RWPE2 (cell line): Measurements from ENCODE around the gene SDHB.

ENCODE experiments used
- ATAC-seq: fragments of 200-7000 bp; cut with Tn5 transposase; 3 replicates; pipeline ENCODE4 v1.9.1; 2021; ENCODE audit warnings: low read depth
- DNase-seq: peaks from one replicate; pipeline ENCODE4 v3.0.0-alpha.2; 2020; ENCODE audit warnings: low spot score
- H3K27ac ChIP-seq: fragments of 450-650 bp; 2 replicates; pipeline ENCODE4 v1.5.1; 2017; ENCODE audit warnings: mild to moderate bottlenecking; ENCODE audit not compliant: poor library complexity, severe bottlenecking
- H3K27me3 ChIP-seq: fragments of 250-450 bp; sonication (Bioruptor Pico); 2 replicates; pipeline ENCODE4 v1.5.1; 2021; ENCODE audit warnings: mild to moderate bottlenecking, moderate library complexity; ENCODE audit not compliant: insufficient read depth, poor library complexity, severe bottlenecking
- H3K36me3 ChIP-seq: fragments of 250-450 bp; sonication (Bioruptor Pico); 2 replicates; pipeline ENCODE4 v1.5.1; 2020; ENCODE audit warnings: low read depth, mild to moderate bottlenecking, moderate library complexity
- H3K4me1 ChIP-seq: fragments of 250-450 bp; sonication (Bioruptor Pico); 2 replicates; pipeline ENCODE4 v1.5.1; 2021; ENCODE audit warnings: mild to moderate bottlenecking, moderate library complexity; ENCODE audit not compliant: insufficient read depth, poor library complexity, severe bottlenecking
- H3K4me3 ChIP-seq: fragments of 250-450 bp; sonication (Bioruptor Pico); 2 replicates; pipeline ENCODE4 v1.5.1; 2021; ENCODE audit warnings: mild to moderate bottlenecking, moderate library complexity; ENCODE audit not compliant: severe bottlenecking
- H3K9me3 ChIP-seq: fragments of 250-450 bp; sonication (Bioruptor Pico); 2 replicates; pipeline ENCODE4 v1.5.1; 2021; ENCODE audit warnings: mild to moderate bottlenecking, moderate library complexity; ENCODE audit not compliant: severe bottlenecking
- TF ChIP-seq, protein P1 (sequence below): fragments of 450-650 bp; IDR thresholded peaks from one replicate; pipeline ENCODE4 v1.5.1; 2017; ENCODE audit warnings: mild to moderate bottlenecking, moderate library complexity; ENCODE audit not compliant: poor library complexity, severe bottlenecking

SDHB gene

DNA sequence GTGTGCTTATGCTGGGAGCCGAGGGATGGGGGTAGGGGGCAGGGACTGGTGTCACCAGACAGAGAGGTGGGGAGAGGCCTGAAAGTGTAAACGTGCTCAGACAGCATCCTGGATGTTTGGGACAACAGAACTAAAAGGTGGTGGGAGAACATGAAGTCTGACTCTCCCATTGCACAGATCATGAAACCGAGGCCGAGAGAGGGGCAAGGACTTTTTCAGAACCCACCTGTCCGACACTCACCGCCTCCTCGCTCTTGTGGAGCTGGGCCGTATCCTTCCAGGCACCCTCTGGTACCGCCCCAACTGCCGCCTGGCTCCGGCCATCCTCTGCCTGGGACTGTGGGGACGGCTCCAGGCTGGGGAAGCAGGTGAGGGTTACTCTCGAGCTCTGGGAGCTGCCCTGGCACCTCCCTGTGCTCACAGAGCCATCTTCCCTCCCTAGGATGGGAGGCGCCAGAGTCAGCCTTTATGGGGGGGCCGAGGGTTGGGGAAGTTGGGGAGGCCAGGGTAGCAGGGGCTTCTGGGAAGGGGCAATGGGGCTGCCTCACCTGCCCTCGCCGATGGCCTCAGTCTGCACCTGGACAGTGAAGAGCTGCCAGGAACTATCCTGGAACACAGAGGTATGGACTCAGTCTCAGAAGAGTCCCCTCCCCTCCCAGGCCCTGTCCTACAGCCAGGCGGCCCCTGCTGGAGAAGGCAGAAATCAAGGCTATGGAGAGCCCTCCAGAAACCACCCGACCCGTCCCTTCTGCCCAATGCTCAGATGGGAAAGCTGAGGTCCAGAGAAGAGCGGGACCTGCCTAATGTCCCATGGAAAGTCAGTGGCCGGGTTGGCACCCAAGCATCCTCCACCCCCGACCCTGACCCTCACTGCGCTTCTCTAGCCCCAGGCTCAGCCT is 49.1 kb downstream of the SDHB start:
- DNase-seq (no peak), ATAC-seq (no peak)
- H3K4me3 ChIP-seq, result no peak overlapping the region
- no peaks in the 10 kb centered on the region for H3K27me3 ChIP-seq
- H3K36me3 ChIP-seq, result peaks cover 28% of the 10 kb centered on the region
- no peaks in the 10 kb centered on the region for H3K9me3 ChIP-seq
- H3K4me1 ChIP-seq, result peaks cover 4% of the 10 kb centered on the region
- H3K27ac ChIP-seq, result peak overlapping the region; percentile 19
- TF ChIP-seq, protein P1, sequence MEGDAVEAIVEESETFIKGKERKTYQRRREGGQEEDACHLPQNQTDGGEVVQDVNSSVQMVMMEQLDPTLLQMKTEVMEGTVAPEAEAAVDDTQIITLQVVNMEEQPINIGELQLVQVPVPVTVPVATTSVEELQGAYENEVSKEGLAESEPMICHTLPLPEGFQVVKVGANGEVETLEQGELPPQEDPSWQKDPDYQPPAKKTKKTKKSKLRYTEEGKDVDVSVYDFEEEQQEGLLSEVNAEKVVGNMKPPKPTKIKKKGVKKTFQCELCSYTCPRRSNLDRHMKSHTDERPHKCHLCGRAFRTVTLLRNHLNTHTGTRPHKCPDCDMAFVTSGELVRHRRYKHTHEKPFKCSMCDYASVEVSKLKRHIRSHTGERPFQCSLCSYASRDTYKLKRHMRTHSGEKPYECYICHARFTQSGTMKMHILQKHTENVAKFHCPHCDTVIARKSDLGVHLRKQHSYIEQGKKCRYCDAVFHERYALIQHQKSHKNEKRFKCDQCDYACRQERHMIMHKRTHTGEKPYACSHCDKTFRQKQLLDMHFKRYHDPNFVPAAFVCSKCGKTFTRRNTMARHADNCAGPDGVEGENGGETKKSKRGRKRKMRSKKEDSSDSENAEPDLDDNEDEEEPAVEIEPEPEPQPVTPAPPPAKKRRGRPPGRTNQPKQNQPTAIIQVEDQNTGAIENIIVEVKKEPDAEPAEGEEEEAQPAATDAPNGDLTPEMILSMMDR, result no peak

DNA sequence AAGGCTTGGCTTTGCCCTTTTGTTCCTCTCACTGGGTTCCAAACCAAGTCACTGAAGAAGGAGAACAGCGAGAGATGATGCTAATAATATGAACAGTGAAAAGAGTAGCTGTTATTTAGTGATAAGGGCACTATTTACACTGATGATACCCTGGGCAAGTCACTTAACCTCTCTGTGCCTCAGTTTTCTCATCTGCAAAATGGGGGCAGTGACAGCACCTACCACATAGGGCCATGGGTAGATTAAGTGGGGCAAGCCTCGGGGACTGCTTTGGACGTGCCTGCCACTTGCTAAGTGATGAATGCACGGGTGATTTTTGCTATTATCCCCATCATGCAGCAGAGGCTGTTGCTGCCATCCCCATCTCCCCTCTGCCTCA is 51.3 kb downstream of the SDHB start:
- H3K4me3 ChIP-seq, result no peak overlapping the region
- peaks cover 4% of the 10 kb centered on the region for H3K4me1 ChIP-seq
- peaks cover 42% of the 10 kb centered on the region for H3K36me3 ChIP-seq
- ATAC-seq (no peak), DNase-seq (no peak)
- no peaks in the 10 kb centered on the region for H3K27me3 ChIP-seq
- H3K27ac ChIP-seq, result no peak overlapping the region
- TF ChIP-seq, protein P1, result no peak
- no peaks in the 10 kb centered on the region for H3K9me3 ChIP-seq

DNA sequence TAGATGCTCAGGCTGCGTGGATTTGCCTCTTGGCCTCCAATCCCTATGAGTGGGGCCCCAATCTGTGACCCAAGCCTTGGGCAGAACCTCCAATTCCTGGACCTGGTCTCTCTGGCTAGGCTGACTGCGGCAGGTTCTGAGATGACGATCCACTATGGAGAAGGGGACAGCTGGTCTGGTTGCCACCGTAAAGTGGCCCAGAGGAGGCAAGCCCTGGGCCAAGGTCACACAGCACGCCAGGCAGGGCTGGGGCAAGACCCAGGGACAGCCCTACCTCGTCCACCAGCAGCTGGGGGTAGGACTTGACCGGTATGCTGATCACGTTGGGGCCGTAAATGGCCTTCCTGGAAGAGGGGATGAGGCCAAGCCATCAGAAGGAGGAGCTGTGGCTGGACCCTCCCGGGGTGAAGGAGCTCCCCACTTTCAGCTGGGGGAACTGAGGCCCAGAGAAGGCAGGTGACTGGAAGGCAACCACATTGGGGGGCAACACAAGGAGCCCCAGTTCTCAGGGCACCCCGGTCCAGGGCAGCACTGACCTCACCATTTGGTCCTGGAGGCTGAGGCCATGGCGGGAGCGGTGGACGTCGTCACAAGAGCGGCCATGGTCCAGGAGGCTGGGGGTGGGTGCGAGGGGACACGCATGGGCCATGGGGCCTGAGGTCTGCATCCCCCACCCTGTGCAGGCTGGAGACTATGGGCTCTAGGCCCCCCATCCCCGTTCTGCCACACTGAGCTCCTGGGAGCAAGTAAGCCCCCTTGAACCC is 51.9 kb downstream of the SDHB start:
- ATAC-seq, result no peak
- H3K9me3 ChIP-seq, result no peaks in the 10 kb centered on the region
- H3K27me3 ChIP-seq, result no peaks in the 10 kb centered on the region
- H3K36me3 ChIP-seq, result peaks cover 42% of the 10 kb centered on the region
- TF ChIP-seq, protein P1, result no peak
- no peak for DNase-seq
- no peak overlapping the region for H3K27ac ChIP-seq
- peaks cover 4% of the 10 kb centered on the region for H3K4me1 ChIP-seq
- H3K4me3 ChIP-seq, result no peak overlapping the region

DNA sequence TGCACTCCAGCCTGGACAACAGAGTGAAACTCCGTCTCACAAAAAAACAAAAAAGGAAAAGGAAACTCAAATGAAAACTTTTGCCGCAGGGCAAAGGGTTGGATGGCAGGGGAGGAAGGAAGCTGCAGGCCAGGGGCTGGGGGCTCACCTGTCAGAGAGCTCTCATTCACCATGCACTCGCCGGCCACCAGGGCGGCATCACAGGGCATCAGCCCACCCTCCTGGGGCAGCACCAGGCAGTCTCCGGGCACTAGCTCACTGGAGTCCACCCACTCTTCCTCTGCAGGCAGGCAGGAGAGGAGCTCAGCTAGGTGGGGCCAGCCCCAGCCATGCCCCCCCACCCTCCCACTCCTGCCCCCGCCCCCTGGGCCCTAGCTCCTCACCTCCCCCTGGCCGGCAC is 54.0 kb downstream of the SDHB start:
- TF ChIP-seq, protein P1, result no peak
- no peak overlapping the region for H3K27ac ChIP-seq
- no peak for ATAC-seq
- peaks cover 42% of the 10 kb centered on the region for H3K36me3 ChIP-seq
- H3K27me3 ChIP-seq, result no peaks in the 10 kb centered on the region
- peaks cover 4% of the 10 kb centered on the region for H3K4me1 ChIP-seq
- H3K4me3 ChIP-seq, result no peak overlapping the region
- DNase-seq, result no peak
- no peaks in the 10 kb centered on the region for H3K9me3 ChIP-seq
